GM19324 (cell line): Measurements from ENCODE around the gene SLC1A2.

ENCODE experiments used
- ATAC-seq: cut with Tn5 transposase; IDR thresholded peaks from one replicate; pipeline ENCODE4 v1.9.1; 2021; ENCODE audit warnings: mild to moderate bottlenecking, moderate library complexity; ENCODE audit not compliant: unreplicated experiment, low FRiP score

The SLC1A2 gene

GRCh38 chr11:35352077-35352888, 67.1 kb downstream of the SLC1A2 start:
- ATAC-seq, result no peak

GRCh38 chr11:35349897-35350296, 69.5 kb downstream of the SLC1A2 start:
- no peak for ATAC-seq

- ATAC-seq, result no peak
These were observed 70.3 kb downstream of the SLC1A2 start for GRCh38 chr11:35348898-35349687.

- no peak for ATAC-seq
These were observed 71.4 kb downstream of the SLC1A2 start for GRCh38 chr11:35347921-35348331.

- no peak for ATAC-seq
These were observed 72.0 kb downstream of the SLC1A2 start for GRCh38 chr11:35347173-35347878.

GRCh38 chr11:35346472-35347156, 72.7 kb downstream of the SLC1A2 start:
- ATAC-seq, result no peak

GRCh38 chr11:35344681-35345574, 74.4 kb downstream of the SLC1A2 start:
- no peak for ATAC-seq

- no peak for ATAC-seq
These were observed 76.2 kb downstream of the SLC1A2 start for GRCh38 chr11:35343033-35343598.

GRCh38 chr11:35340715-35341114, 78.6 kb downstream of the SLC1A2 start:
- ATAC-seq, result no peak

GRCh38 chr11:35340071-35340470, 79.3 kb downstream of the SLC1A2 start:
- no peak for ATAC-seq

GRCh38 chr11:35338921-35339320, 80.4 kb downstream of the SLC1A2 start:
- ATAC-seq, result no peak

- no peak for ATAC-seq
These were observed 81.4 kb downstream of the SLC1A2 start for GRCh38 chr11:35337914-35338305.

GRCh38 chr11:35337136-35337913, 82.0 kb downstream of the SLC1A2 start:
- ATAC-seq, result no peak

GRCh38 chr11:35336726-35337125, 82.6 kb downstream of the SLC1A2 start:
- ATAC-seq, result no peak

GRCh38 chr11:35335226-35335625, 84.1 kb downstream of the SLC1A2 start:
- no peak for ATAC-seq

GRCh38 chr11:35334385-35335090, 84.8 kb downstream of the SLC1A2 start:
- peak; percentile 66 for ATAC-seq

GRCh38 chr11:35332524-35332923, 86.8 kb downstream of the SLC1A2 start:
- no peak for ATAC-seq

- ATAC-seq, result peak; percentile 67
These were observed 88.4 kb downstream of the SLC1A2 start for GRCh38 chr11:35330931-35331330.
